ENCODE measurements around the gene MRPS18A.
A peak's percentile ranks its signal among the peaks of the same experiment; 100 is the strongest.

The MRPS18A gene

DNA sequence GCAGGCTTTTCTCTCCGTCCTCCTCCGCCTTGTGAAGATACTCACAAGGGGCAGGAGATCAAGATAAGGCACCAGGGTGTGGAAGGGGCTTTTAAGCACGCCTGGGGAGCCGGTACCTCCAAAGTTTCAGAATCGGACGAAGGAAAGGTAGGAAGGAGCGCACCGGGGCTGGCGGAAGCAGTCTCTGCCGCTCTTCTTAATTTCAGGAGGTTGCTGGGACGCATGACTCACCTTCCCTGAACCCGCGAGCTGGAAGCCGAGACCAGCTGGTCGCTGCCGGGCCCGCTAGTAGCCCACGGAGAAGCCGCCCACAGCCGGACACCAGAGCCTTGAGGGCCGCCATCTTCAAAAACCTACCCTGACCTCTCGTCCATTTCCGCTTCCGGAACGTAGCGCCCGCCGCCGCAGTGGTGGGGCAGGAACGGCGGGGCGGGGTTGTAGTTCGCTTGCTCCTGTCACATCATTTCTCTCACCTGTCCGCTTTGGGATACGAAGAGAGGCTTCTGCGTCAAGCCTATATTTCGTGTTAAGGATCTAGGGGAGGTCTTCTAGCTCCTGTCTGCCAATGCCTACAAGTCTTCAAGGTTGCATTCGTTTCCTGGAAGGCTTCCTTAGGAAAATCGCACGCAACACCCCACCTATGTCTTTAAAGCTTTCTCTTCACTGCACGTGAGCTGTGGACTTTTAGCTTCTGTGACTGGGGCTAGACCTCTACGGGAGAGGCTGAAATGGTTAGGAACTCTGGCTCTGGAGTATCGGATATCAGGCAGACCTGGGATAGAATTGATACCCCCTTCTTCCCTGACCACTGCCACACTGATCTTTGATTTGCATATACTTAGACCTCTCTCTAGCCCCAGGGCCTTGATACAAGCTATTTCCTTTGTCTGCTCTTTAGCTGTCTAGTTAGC lies at the start of gene MRPS18A:
TSS of gene MRPS18A (minus strand) at position 355 of the 911 bp plus-strand sequence. CDS start at position 343, 12 bp downstream.
- DNase-seq: peak; percentile 91

DNA sequence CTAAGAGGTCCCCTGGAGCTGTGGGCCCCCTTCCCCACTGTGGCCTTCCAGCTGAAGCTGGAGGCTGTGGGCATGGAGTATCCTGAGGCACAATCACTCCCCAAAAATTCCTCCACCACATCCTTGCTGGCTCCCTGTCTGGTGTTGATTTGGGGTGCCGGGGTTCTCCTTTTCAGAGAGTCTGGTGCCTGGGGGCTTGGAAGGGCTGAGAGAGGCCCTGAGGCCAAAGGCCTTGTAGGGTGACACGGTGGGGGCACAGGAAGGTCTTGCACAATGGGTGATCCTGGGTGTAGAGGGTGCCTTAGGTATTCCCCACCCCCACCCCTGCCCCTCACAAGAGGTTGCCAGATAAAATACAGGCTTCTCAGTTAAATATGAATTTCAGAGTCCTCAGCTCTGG lies 49.3 kb upstream of the MRPS18A start:
- DNase-seq: no peak

DNA sequence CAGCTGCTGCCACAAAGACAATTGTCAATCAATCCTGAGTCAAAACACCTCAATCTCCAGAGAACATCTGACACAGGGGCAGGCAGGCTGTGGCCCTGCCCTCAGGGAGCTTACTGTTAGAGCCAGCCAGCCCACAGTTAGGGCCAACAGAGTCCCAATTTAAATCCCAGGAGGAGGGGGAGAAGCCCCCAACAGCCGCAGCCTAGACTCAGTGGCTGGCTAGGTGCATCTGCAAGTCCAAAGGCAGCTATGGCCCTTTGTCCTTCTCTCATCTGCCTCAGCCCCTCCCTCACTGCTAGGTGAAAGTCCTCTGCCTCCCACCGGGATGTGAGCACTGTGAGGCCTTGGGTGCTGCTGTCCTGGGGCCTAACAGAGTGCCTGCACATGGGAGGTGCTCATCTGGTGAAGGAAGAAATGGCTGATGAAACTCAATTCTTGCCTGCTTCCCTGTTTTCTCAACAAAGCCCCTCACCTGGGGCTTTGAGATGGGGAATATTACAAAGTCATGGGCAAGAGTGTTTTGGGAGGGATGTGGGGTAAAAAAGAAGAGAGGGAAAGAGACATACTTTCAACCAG lies 48.7 kb upstream of the MRPS18A start:
- no peak for DNase-seq

DNA sequence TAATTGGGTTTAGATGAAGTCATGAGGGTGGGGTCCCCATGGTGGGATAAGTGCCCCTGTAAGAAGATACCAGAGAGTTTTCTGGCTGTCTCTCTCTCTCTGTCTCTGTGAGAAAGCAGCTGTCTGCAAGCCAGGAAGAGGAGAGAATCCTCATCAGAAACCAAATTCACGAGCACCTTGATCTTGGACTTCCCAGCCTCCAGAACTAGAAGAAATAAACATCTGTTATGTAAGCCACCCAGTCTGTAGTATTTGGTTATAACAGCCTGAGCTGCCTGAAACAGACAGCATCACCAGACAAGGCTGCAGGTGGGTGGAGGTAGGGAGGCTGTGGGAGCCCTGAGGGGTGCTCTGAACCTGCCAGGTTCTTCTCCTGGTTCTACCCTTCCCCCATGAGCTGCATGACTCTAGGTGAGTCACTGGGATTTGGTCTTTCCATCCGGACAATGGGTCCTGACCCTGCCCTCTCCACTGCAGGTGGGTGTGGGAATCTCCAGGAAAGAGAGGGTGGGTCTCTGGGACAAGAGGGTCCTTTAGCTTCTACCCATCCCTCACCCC lies 48.1 kb upstream of the MRPS18A start:
- DNase-seq: no peak

DNA sequence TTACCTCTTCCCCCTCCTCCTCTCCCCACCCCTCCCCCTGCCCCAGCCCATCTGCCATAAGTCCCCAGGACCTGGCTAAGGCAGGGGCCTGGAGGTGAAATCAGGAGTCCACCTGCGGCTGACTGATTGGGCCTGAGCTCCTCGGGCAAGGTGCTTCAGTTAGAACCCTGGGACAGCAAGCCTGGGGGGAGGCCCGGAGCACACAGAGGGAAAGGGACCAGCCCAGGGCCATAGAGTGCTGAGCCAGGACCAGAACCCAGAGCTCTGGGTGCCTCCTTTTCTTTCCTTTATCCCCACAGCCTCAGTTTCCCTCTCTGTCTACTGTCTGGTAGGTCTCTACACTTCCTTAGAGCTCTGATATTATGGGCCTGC lies 46.7 kb upstream of the MRPS18A start:
- DNase-seq: no peak

DNA sequence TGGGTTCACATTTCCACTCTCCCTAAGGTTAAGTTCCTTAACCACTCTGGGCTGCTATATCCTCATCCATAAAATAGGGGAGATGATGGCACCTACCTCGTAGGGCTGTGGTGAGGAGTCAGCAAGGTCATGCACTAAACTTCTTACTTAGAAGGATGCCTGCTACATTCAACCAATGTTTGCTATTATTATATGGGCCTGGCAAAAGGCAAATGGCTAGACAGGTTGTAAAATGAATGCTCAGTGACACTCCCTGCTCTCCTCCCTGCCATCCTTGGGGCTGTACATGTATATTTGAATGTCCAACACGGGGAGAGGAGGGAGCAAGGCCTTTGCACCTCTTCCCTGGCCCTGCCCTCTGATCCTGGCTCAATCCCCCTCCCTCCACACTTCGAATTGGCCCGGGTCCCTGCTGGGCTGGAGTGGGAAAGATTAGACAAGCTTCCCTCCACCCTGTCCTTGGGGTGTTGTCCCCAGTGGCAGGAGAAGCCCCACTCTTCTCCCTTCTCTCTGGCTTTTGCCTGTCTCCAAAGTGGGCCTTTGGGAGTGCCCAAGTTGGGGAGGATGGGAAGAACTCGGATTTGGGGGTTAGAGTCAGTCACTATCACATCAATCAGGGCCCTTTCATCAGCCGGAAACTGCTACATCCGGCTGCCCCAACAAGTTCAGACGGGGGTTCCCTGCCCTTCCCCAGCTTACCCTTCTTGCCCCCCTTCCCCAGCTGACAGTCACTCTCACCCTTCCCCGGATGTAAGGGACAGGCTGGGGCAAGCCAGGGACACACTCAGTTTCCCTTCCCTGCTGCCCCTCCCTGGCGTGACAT lies 46.1 kb upstream of the MRPS18A start:
- peak; percentile 6 for DNase-seq

DNA sequence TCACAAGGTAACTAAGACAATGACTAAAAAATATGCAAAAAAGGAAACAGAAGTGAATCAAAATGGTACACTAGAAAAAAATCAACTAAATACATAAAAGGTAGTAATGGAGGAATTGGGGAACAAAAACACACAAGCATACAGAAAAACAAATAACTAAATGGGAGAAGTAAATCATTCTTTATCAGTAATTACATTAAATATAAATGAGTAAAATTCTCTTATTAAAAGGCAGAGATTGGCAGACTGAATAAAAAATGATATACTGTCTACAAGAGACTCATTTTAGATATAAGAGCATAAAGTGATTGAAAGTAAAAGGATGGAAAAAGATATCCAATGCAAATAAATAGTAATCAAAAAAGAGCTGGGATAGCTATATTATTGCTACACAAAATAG lies 43.0 kb upstream of the MRPS18A start:
- no peak for DNase-seq

DNA sequence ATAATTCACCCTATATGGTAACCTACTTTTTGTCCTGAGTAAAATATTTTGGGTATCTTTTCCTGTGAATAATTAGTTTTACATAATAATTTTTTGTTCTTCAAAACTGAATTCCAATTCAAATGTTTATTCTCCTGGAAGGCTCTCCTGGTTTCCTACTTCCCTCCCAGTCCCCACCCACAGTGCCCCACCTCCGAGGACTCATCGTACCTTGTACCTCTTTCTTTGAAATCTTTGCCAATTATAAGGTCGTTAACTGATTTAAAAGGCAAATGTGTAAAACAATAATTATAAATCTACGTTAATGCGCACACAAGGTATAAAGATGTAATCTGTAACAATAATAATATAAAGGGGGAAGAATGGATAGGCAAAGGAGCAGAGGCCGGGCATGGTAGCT lies 41.9 kb upstream of the MRPS18A start:
- DNase-seq: no peak

DNA sequence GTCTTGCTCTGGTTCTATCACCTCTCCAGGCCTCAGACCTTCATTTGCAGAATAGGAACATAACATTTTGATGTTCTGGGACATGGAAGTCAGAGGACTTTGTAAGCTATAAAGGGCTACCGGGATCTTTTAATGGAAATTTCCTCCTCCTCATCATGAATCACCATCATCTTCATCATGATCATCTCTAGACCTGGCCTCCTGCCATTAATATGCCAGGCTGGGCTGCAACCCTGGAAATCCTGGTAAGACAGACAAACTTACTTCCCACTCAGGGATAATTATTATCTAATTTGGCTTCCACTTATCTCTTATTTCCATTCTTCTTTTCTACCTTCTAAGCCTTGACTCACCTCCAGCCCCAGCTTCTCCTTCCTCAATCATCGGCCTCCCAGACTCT lies 41.0 kb upstream of the MRPS18A start:
- no peak for DNase-seq

DNA sequence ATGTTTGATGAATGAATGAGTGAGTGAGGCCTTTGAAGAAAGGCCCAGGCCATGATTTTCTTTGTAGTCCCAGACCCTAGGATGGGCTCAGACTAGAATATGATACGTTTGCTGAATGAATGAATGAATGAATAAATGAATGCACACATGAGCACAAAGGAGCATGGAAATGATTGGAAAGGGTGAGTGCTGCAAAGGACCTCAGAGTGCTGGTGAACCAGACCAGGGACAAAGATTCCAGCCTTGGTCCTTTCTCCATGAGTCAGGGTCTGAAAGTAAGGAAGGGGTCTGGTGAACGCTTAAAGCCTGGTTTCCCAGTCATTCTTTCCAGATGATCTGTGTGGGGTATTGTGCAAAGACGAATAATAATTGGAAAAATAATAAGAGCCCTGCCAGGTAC lies 40.0 kb upstream of the MRPS18A start:
- no peak for DNase-seq

DNA sequence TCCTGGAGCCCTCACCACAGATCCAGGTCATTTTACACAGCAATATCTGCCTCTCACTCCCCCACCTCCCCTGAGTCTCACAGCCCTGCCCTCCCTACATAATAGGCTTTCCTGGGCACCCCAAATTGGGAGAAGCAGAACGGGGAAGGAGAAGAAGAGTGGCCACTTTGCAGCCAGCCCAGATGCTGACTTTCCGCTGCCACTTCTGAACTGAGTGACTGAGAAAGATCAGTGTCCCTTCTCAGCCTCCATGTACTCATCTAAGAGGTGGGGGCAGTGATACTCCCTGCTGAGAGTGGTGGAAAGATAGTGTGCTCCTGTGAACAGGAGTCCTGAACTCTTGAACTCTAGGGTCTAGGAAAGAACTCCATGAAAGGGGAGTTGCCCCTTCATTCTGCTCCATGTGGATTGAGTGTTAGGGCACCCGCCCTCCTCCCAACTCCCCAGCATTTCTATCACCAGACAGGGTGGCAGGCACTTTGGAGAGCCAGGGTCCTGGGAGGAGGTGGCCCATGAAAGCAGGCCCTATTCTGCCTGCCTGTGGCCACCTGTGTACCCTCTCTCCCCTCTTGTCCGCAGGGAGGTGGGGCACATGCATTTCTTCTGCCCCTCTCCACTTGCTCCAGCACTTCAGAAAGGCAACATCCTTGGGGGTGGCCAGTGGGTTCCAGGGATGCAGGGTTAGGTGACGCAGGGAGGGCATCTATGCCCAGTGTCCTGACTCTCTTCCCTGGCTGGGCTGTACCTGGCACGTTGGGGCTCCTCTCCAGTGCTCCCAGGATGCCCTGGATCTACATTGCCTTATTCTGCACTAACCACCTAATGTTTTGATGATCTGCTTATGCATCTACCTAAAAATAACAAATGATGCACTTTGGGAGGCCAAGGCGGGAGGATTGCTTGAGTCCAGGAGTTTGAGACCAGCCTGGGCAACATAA lies 38.3 kb upstream of the MRPS18A start:
- no peak for DNase-seq

DNA sequence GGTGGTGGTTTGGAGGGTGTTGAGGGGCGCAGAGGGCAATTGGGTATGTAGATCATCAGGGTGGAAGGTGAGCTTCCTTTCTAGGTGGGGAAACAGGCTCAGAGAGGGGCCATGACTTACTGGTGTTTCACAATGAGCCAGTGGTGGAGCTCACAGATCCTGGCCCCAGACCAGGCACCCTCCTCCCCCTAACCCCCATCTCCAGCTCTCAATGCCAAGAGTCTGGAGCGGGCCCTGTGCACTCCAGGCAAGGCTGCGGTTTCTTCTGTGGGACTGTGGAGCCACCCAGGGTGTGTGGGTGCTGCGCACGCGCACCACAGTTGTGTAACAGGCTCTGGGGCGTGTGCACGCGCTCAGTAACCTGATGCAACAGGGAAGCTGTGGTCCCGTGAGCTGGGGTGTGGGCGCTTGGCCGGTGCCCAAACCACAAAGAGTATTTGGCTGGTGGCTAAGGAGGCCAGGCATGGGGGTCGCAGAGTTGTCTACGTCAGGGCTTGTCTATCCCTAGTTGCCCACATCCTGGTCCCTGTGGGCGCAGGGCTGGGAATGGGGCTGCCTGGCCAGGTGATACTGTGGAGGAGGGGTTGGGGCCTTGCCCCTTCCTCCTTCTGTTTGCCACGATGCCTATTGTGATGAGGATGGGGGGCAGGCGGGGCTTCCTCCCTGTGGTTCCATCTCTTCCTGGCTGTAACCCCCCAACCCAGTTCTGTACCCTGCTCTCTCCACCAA lies 37.5 kb upstream of the MRPS18A start:
- peak; percentile 91 for DNase-seq

DNA sequence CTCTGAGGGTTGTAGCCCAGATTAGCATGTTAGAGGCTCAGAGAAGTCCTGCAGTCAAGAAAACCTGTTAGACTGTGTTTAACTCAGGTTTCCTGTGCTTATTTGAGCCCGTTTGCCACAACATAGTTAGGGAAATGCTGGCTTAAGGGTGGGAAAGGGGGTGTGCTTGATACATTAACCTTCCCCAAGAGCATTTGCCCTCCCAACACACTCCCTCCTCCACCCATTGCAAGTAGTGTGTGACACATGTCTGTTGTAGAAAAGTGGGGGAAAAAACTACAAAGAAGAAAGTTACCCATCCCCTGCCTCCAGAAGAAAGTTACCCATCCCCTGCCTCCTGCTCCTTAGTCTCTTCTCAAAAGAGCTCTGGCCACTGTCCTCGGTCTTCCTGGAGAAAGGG lies 36.8 kb upstream of the MRPS18A start:
- no peak for DNase-seq

DNA sequence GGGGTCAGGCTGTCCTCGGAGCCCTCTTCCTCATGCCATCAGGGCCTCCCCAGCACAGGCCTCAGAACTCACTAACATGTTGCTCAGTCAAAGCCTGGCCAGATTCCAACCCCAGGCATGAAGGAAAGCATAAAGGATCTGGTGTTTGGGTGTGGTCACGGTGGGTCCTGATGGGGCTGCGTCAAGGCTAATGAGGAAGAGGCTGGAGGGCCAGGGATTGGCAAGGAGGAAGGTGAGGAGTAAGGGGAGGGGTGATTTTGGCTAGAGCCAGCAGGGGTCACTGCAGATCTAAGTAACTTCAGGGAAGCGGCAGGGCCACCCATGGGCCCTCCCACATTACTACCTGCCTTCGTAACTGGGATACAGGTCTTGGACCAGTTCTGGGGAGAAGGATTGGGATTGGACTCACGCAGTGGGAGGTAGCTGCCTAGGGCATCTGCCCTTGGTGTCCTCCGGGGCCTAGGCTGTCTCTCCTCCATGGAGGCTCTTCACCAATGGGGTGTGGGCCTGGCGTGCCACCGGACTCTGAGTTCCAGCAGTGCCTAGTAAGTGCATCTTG lies 36.2 kb upstream of the MRPS18A start:
- DNase-seq: no peak

DNA sequence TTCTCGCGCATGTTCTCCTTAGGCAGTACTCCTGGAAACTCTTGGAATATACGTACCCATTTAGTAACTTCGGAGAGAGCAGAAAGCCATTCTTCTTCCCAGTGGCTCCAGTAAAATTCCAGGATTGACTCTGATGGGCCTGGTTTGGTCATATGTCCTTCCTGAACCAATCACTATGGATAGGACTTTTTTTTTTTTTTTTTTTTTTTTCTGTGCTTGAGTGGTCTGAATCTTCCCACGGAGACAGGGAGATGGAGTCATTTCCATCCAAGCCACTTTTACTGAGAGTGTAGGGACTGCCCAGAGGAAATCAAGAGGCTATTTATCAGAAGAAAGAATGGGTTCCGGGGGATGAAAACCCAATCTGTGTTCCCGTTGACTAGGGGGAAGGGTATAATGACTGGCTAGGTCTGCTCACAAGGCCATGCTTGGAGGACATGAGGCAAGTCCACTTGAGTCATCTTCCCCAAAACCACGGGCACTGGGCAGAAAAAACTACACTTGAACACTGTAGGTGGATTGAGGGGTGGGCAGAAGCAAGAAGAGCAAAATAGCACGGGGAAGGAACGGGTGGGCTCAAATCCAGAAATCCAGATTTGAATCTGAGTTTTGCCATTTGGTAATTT lies 35.4 kb upstream of the MRPS18A start:
- DNase-seq: no peak

DNA sequence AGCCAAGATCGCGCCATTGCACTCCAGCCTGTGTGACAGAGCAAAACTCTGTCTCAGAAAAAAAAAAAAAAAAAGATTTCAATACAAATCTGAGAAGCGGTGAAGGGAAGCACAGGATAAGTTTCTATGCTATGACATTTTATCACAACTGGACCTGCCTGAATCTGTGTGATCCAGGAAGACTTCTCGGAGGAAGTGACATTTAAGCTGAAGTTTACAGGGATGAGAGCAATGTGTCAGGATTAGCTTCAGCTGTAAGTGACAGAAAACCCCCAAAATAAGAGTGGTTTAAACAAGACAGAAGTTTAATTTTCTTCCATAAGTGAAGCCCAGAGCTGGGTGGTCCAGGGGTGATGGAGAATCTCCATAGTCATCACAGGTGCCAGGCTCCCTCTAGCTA lies 33.4 kb upstream of the MRPS18A start:
- DNase-seq: no peak

DNA sequence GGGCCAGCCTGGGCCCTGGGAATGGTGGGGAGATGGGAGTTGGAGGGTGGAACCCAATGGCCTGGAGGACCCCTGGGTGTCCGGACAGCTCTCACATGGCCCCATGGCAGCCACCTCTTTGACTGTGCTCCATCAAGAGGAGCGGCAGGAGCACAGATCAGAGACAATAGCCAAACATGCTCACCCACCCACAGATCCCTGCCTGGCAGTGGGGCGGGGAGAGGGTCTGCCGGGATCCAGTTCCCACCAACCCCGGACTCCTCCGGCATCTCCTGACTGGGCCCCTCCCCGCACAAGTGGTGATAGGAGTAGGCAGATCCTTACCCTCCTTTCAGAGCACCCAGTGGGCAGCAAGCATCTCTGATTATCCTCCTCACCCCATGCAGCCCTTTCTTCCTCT lies 31.9 kb upstream of the MRPS18A start:
- no peak for DNase-seq

DNA sequence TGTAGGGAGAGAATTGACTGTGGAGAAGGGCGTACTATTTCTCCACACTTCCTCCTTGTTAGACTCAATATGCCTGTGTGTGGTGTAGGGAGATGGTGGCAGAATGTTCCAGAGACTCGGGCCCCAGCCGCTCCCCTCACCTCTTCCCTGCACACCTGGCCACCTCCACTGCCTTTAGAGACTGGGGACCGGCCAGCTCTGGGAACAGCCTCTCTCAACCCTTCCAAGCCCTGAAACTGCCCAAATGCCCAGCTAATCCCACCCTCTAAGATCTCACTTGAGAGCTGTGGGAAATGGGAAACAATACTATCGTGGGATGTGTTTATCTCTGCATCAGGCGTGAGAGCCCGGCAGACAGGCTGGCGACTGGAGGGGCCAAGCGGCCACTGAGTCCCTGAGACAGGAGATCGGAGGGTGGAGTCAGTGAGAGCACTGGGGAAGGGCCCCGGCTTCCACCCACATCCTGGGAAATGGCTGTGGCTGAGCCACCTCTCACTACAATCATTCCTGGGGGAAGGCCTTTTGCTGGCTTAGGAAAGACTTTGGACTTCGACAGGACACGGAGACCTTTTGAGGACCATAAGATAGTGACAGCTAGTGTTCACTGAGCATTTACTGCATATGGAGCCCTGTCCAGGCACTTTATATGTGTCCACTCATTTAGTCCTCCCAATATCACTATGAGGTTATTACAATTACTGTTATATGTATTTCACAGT lies 31.0 kb upstream of the MRPS18A start:
- DNase-seq: no peak

DNA sequence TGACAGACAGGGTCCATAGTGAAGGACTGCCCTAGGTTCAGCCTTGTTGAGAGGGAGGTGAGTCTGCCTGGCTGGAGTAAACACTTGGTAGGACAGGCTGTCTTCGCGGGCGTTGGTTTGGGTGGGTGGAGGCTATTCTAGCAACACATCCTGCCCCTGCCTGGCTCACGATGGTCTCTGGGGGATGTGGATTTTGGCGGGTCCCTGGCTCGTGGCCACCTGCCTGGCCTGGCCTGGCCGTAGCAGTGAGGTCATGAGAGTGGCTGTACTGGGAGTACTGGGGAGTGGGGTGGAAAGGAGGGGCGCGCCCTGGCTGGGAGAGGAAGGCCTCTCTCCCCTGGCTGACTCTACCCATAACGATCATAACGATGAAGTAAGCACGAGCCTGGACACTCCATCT lies 30.2 kb upstream of the MRPS18A start:
- no peak for DNase-seq

DNA sequence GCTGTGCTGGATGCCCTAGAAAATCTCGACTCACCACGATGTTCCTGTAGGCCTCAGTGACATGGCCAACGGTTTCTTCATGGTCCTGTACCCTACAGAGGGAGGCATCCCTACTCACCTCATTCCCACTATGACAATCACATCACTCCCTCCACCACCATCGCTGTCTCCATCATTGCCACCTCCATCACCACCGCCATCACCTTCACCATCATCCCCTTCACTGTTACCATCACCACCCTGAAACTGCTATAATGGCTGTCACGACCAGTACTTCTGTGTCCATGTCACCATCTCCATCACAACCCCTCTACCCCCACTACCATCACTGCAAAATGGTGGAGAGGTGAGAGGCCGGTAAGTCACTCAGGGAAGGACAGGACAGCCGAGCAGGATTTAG lies 29.8 kb upstream of the MRPS18A start:
- no peak for DNase-seq

All from NCI-H2171 treated with DMSO at 0.1 percent for 48 hours (cell line).